Activated T-helper 9 cell treated with anti-CD3 and anti-CD28 coated beads, Interleukin-2, amount 50 U/mL, for 16 hours (primary cell): ENCODE measurements around the gene GABPB1.

Experiments used
- DNase-seq: peaks from one replicate; pipeline ENCODE4 v3.0.0-alpha.2; 2020; ENCODE audit warnings: low read depth

Gene GABPB1

GRCh38 chr15:50277370-50277769 is 77.6 kb downstream of the GABPB1 start:
- no peak for DNase-seq

GRCh38 chr15:50275908-50276307 is 79.1 kb downstream of the GABPB1 start:
- no peak for DNase-seq

- DNase-seq = no peak
Measured at GRCh38 chr15:50275091-50275490, 79.9 kb downstream of the GABPB1 start.

- no peak for DNase-seq
Measured at GRCh38 chr15:50267577-50267976, 87.4 kb downstream of the GABPB1 start.

GRCh38 chr15:50265620-50266019 is 89.4 kb downstream of the GABPB1 start, which contains the start of gene HDC:
Gene HDC, minus strand, starts transcription at chr15:50265726. Its CDS starts 103 bp downstream, at chr15:50265623.
- DNase-seq = no peak

GRCh38 chr15:50262533-50262932 is 92.5 kb downstream of the GABPB1 start:
- DNase-seq = no peak

GRCh38 chr15:50261981-50262380 is 93.0 kb downstream of the GABPB1 start:
- DNase-seq = no peak

- DNase-seq = no peak
Measured at GRCh38 chr15:50260969-50261496, 94.0 kb downstream of the GABPB1 start.

- no peak for DNase-seq
Measured at GRCh38 chr15:50259276-50259675, 95.7 kb downstream of the GABPB1 start.

- DNase-seq = no peak
Measured at GRCh38 chr15:50257924-50258323, 97.1 kb downstream of the GABPB1 start.

- no peak for DNase-seq
Measured at GRCh38 chr15:50257332-50257731, 97.7 kb downstream of the GABPB1 start.

GRCh38 chr15:50256188-50257041 is 98.6 kb downstream of the GABPB1 start:
- DNase-seq = no peak

GRCh38 chr15:50252556-50252955 is 102.4 kb downstream of the GABPB1 start:
- DNase-seq = no peak

GRCh38 chr15:50251638-50252182 is 103.3 kb downstream of the GABPB1 start:
- DNase-seq = no peak

GRCh38 chr15:50250760-50251394 is 104.1 kb downstream of the GABPB1 start:
- no peak for DNase-seq

- no peak for DNase-seq
Measured at GRCh38 chr15:50249704-50250103, 105.3 kb downstream of the GABPB1 start.

GRCh38 chr15:50248994-50249582 is 105.9 kb downstream of the GABPB1 start:
- DNase-seq = no peak

- DNase-seq = no peak
Measured at GRCh38 chr15:50247819-50248655, 107.0 kb downstream of the GABPB1 start.

- DNase-seq = no peak
Measured at GRCh38 chr15:50246631-50247030, 108.4 kb downstream of the GABPB1 start.

GRCh38 chr15:50244959-50245624 is 109.9 kb downstream of the GABPB1 start:
- no peak for DNase-seq

- no peak for DNase-seq
Measured at GRCh38 chr15:50244153-50244552, 110.8 kb downstream of the GABPB1 start.
